Dendritic cell treated with granulocyte-macrophage colony-stimulating factor and Interleukin-4, amounts not matched to agents 40 ng/mL and 50 ng/mL, for 4 days (primary cell): ENCODE results near the gene CACNA1H.

Source experiments
- H3K27ac Mint-ChIP-seq: one replicate; pipeline ENCODE4 v1.8.0; 2022; ENCODE audit warnings: mild to moderate bottlenecking, mixed read lengths
- H3K27me3 Mint-ChIP-seq: one replicate; pipeline ENCODE4 v1.8.0; 2022; ENCODE audit warnings: mild to moderate bottlenecking, mixed read lengths
- H3K36me3 Mint-ChIP-seq: one replicate; pipeline ENCODE4 v1.8.0; 2022; ENCODE audit warnings: low read depth, mixed read lengths
- H3K4me1 Mint-ChIP-seq: one replicate; pipeline ENCODE4 v1.8.0; 2022; ENCODE audit warnings: low read depth, mixed read lengths
- H3K4me3 Mint-ChIP-seq: one replicate; pipeline ENCODE4 v1.8.0; 2022; ENCODE audit warnings: mild to moderate bottlenecking, moderate library complexity, mixed read lengths
- H3K9me3 Mint-ChIP-seq: one replicate; pipeline ENCODE4 v1.8.0; 2022; ENCODE audit warnings: mixed read lengths
- intact Hi-C: fragments of 100-400 bp; cut with micrococcal nuclease; formaldehyde crosslinking; loops from one replicate; pipeline ENCODE4 v1.15.0; 2022

Gene CACNA1H

DNA sequence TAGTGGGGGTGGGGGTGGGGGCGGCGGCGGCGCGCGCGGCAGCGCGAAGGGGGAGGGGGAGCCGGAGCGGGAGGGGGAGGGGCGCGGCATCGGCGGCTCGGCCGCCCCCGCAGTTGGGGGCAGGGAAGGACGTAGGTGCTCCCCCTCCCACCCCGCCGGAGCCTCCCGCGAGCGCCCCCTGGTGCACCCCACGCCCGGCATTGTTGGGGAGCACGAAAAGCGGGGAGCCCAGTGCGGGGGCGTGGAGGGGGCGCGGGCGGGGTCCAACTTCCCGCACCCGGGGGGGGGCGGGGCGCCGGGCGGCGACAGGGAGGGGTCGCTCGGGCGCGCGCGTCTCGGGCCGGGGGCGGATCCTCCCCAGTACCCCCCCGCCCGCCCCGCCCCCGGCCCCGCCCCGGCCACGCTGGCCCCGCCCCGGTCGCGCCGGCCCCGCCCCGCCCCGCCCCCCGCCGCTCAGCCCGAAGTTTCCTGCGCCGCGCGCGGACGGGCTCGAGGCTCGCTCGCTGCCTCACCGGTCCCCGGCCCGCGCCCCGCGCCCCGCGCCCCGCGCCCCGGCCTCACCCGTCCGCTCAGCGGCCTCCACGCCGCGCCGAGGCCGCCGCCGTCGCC, at the start of gene CACNA1H:
CACNA1H (plus strand) TSS at position 456 of the 609 bp plus-strand sequence. CDS start 632 bp downstream, outside the sequence.
- Mint-ChIP-seq H3K36me3 (no peaks in the 10 kb centered on the region), H3K27me3 (peaks cover 58% of the 10 kb centered on the region), H3K9me3 (no peaks in the 10 kb centered on the region), H3K27ac (no peak within 1 kb of the TSS), H3K4me3 (peak within 1 kb of the TSS; percentile 48), H3K4me1 (no peaks in the 10 kb centered on the region)
- intact Hi-C loops = no loop called here

DNA sequence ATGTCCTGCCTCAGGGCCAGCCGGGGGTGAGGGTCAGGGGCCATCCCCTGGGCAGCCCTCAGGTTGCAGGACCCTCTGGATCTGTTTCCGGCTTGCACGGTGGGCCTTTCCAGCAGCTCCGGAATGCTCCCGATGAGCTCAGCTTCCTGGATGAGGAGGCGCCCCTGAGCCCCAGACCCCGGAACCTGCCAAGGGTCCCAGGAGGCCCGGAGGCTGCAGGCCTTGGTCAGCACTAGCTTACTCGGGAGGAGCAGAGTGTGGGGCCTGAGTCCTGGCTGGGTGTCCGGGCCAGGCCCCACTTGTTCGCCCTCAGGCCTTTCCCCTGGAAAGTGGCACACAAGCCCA, 49.3 kb upstream of the CACNA1H start:
- no peaks in the 10 kb centered on the region for H3K4me1 Mint-ChIP-seq
- H3K9me3 Mint-ChIP-seq = no peaks in the 10 kb centered on the region
- H3K27me3 Mint-ChIP-seq = peaks cover 56% of the 10 kb centered on the region
- intact Hi-C loops = no loop called here
- H3K4me3 Mint-ChIP-seq = no peak overlapping the region
- H3K27ac Mint-ChIP-seq = no peak overlapping the region
- H3K36me3 Mint-ChIP-seq = no peaks in the 10 kb centered on the region

DNA sequence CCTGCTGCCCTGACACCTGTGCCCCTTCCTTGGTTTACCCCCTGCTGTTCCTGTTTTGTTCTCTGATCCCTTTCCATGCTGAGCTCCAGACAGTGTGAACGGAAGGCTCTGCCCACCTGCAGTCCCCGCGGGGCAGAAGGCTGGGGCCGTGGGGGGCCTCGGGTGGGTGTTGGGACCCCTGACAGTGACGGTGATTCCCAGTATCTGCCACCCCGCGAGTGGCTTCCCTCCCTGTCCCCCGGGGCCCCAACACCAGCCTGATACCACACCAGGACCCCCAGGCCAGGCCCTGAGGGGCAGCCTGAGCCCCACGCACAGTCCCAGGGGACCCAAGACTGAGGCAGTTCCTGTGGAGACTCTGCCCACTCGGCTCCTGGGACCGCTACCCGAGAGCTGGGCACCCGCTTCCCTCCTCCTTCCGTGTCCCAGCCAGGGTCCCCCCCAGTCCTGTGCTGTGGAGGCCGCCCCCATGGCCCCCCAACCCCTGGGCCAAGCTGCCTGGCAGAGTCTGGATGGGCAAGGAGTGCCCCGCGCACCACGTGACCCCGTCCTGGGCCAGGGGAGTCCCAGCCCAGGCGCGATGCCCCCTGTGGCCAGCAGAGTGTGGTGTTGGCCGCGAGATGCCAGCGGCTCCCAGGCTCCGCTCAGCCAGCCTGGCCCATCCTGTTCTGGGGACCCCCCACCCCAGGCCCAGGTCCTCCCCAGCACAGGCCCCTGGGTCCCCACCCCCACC, 46.9 kb upstream of the CACNA1H start:
- H3K27me3 Mint-ChIP-seq = peaks cover 42% of the 10 kb centered on the region
- no peak overlapping the region for H3K4me3 Mint-ChIP-seq
- no peaks in the 10 kb centered on the region for H3K9me3 Mint-ChIP-seq
- H3K27ac Mint-ChIP-seq = no peak overlapping the region
- intact Hi-C loops = no loop called here
- H3K4me1 Mint-ChIP-seq = no peaks in the 10 kb centered on the region
- H3K36me3 Mint-ChIP-seq = no peaks in the 10 kb centered on the region

DNA sequence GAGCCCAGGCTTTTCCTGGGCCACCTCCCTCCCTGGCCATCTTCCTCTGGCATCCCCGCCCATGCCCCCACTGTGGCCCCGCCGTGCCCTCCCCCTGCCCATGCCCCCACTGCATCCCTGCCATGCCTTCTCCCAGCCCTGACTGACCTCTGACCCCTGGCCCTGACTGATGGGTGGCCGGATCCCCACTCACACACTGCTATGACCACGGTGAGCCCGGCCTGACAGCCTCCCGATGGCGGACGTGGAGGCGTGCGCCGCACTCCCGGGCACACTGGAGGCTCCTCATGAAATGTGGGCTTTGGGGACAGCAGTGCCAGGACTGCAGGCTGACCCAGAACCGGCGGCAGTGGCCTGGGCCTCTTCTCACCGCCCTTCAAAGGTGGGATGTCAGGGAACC, 46.2 kb upstream of the CACNA1H start:
- no peaks in the 10 kb centered on the region for H3K4me1 Mint-ChIP-seq
- no peak overlapping the region for H3K4me3 Mint-ChIP-seq
- H3K27ac Mint-ChIP-seq = no peak overlapping the region
- no peaks in the 10 kb centered on the region for H3K36me3 Mint-ChIP-seq
- peaks cover 42% of the 10 kb centered on the region for H3K27me3 Mint-ChIP-seq
- intact Hi-C loops = no loop called here
- H3K9me3 Mint-ChIP-seq = no peaks in the 10 kb centered on the region

DNA sequence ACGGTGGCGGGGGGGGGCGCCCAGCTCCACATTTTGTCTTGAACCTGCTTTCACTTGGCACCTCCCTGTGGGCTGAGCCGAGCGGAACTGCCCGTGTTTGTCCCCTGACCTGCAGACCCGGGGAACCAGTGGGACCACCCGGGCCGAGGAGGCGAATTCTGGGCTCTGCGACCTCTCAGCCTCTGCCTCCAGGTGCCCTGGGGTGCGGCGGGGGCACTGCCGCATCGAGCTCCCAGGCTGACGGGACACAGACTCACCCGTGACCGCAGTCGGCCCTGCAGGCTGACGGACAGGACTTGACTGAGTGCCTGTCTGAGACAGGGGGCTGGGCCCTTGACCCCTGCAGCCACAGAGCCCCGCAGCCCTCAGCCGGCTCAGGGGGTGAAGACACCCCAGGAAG, 45.8 kb upstream of the CACNA1H start:
- no peak overlapping the region for H3K27ac Mint-ChIP-seq
- H3K4me3 Mint-ChIP-seq = no peak overlapping the region
- H3K27me3 Mint-ChIP-seq = peaks cover 43% of the 10 kb centered on the region
- no peaks in the 10 kb centered on the region for H3K4me1 Mint-ChIP-seq
- no peaks in the 10 kb centered on the region for H3K36me3 Mint-ChIP-seq
- intact Hi-C loops = no loop called here
- no peaks in the 10 kb centered on the region for H3K9me3 Mint-ChIP-seq

DNA sequence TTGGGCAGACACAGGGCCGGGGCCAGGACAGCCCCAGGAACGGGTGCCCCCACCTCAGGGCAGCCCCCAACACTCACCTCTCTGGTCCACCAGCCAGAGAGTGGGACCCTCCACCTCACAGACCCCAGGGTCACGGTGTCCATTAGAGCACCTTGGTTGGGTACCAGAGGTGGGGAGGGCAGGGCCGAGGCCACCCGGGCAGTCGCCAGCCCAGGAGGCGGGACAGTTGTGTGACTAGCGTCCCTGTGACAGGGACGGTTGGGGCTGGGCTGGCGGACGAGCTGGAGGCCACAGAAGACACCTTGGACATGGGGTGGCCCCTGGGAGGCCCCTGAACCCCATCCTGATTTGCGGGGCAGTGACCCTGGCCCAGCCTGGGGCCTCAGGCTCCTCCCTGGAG, 45.2 kb upstream of the CACNA1H start:
- no peaks in the 10 kb centered on the region for H3K4me1 Mint-ChIP-seq
- intact Hi-C loops = no loop called here
- H3K4me3 Mint-ChIP-seq = no peak overlapping the region
- no peaks in the 10 kb centered on the region for H3K9me3 Mint-ChIP-seq
- peaks cover 47% of the 10 kb centered on the region for H3K27me3 Mint-ChIP-seq
- H3K27ac Mint-ChIP-seq = no peak overlapping the region
- H3K36me3 Mint-ChIP-seq = no peaks in the 10 kb centered on the region

DNA sequence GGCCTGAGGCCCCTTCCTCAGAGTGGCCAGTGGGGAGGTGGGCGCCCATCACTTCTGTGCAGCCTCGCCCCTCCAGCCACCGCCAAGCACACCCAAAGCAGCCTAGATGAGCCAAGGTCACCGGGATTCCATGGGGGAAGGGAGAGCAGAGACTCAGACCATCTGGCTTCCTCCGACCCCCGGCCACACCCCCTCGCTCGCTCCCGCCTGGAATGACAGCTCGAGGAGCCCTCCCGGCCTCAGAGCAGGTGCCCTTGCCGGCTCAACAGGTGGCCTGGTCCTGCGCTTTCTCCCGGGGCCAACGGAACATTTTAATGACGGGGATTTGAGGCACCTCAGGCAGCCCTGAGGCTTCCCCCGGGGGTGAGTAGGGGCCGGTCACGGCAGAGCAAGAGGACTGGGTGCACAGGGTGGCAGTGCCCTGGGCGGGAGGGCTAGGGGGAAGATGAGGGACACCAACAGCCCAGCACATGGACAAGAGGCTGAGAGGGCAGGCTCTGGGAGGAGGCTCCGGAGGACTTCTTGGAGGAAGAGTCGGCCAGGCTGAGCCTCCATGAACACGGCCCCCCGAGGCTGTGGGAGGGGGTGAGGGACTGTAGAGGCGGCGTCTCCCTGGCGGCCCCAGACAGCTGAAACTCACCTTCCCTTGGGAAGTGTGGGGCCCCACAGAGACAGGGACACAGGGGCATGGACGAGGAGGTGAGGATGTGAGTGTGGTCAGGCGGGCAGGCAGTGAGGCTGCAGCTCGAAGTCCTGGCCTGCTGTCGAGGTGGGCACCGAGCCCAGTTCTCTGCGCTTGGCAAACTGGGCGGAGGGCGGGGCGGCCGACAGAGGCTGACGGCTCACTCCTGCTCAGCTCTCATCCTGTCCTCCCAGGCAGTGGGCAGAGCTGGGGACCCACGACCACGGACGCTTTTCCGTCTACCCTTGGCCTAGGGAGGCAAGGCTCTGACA, 44.3 kb upstream of the CACNA1H start:
- peaks cover 39% of the 10 kb centered on the region for H3K27me3 Mint-ChIP-seq
- H3K36me3 Mint-ChIP-seq = no peaks in the 10 kb centered on the region
- no peaks in the 10 kb centered on the region for H3K9me3 Mint-ChIP-seq
- H3K27ac Mint-ChIP-seq = no peak overlapping the region
- H3K4me1 Mint-ChIP-seq = no peaks in the 10 kb centered on the region
- no peak overlapping the region for H3K4me3 Mint-ChIP-seq
- intact Hi-C loops = no loop called here

DNA sequence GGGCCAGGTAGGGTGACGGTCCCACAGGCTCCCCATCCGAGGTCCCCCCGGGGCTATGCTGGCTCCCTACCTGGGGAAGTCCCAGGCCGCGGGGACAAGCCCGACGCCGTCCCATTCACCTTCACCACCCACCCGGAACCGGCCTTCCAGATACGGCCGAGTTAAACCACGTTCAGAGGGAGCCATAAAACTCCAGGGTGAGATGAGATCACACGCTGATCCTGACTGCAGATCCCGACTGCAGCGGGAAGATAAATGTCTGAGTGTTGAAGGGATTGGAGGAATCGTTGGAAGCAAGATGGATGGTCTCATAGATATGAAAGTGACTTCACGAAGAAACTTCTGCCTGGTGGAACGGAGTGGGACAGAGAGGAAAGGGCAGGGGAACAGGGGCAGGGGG, 43.3 kb upstream of the CACNA1H start:
- H3K27me3 Mint-ChIP-seq = peaks cover 29% of the 10 kb centered on the region
- intact Hi-C loops = no loop called here
- H3K27ac Mint-ChIP-seq = no peak overlapping the region
- H3K36me3 Mint-ChIP-seq = no peaks in the 10 kb centered on the region
- H3K4me3 Mint-ChIP-seq = no peak overlapping the region
- no peaks in the 10 kb centered on the region for H3K4me1 Mint-ChIP-seq
- no peaks in the 10 kb centered on the region for H3K9me3 Mint-ChIP-seq

DNA sequence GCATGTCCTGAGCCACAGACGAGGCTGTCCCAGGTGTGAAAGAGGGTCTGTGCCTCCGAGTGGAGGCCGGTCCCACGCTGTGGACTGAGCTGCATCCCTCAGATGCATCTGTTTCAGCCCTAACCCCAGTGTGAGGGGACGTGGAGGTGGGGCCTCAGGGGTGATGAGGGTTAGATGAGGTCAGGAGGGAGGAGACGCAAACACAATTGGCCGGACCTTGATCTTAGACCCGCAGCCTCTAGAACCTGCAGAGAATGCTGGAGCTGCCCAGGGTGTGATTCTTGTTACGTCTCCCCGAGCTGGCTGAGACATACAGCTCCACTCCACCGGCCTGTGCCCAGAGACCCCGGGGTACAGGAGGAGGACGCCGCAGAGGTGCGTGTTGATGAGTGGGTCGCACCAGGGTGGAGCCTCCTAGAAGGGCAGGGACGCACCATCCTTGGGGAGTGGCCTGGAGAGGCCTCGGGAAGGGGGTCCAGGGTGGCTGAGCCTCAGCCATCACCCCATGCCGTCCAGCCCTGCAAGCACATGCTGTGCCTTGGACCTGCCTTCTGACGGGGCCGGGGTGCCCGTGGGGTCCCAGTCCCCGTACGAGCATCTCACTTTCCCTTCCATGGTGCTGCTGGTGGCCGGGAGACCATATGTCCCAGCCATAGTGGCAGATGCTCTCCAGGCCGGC, 40.3 kb upstream of the CACNA1H start:
- peaks cover 11% of the 10 kb centered on the region for H3K27me3 Mint-ChIP-seq
- no peaks in the 10 kb centered on the region for H3K9me3 Mint-ChIP-seq
- H3K4me3 Mint-ChIP-seq = no peak overlapping the region
- H3K27ac Mint-ChIP-seq = no peak overlapping the region
- H3K36me3 Mint-ChIP-seq = no peaks in the 10 kb centered on the region
- H3K4me1 Mint-ChIP-seq = no peaks in the 10 kb centered on the region
- intact Hi-C loops = no loop called here

DNA sequence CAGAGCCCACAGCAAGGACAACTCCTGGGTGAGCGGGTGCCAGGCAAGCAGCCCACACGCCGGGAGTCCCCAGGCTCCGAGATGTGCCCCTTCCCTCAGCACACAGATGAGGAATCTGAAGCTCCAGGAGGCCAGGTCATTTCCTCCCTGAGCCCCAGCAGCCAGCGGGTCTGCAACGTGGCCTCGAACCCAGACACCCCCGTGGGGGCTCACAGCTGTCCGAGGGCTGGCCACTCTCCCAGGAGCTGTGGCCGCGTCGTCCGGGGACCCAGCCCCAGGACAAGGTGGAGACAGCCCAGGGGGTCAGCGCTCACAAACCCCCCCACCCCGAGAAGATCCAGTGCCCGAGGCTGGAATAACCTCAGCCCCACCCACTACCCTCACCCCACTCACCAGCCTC, 39.4 kb upstream of the CACNA1H start:
- peaks cover 9% of the 10 kb centered on the region for H3K27me3 Mint-ChIP-seq
- H3K4me3 Mint-ChIP-seq = no peak overlapping the region
- no peaks in the 10 kb centered on the region for H3K36me3 Mint-ChIP-seq
- no peaks in the 10 kb centered on the region for H3K4me1 Mint-ChIP-seq
- no peak overlapping the region for H3K27ac Mint-ChIP-seq
- H3K9me3 Mint-ChIP-seq = no peaks in the 10 kb centered on the region
- intact Hi-C loops = no loop called here

DNA sequence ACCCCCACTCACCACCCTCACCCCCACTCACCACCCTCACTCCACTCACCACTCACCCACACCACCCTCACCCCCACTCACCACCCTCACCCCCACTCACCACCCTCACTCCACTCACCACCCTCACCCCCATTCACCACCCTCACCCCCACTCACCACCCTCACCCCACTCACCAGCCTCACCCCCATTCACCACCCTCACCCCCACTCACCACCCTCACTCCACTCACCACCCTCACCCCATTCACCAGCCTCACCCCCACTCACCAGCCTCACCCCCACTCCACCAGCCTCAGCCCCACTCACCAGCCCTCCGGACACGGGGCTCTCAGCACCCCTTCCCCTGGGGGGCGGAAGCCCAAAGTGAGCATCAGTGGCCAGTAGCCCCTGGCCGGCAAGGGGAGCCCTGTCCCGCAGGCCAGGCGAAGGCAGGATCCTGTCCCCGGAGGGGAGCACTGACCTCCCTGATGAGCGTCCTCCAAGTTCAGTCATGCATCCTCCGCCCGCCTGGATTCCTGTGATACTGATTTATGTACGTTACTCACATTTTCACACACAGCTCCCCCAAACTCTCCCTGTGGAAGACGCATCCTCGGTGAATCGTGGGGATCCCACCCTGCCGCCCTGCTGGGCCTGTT, 38.9 kb upstream of the CACNA1H start:
- H3K4me1 Mint-ChIP-seq = no peaks in the 10 kb centered on the region
- peaks cover 5% of the 10 kb centered on the region for H3K27me3 Mint-ChIP-seq
- intact Hi-C loops = no loop called here
- no peak overlapping the region for H3K4me3 Mint-ChIP-seq
- H3K36me3 Mint-ChIP-seq = no peaks in the 10 kb centered on the region
- no peaks in the 10 kb centered on the region for H3K9me3 Mint-ChIP-seq
- no peak overlapping the region for H3K27ac Mint-ChIP-seq

DNA sequence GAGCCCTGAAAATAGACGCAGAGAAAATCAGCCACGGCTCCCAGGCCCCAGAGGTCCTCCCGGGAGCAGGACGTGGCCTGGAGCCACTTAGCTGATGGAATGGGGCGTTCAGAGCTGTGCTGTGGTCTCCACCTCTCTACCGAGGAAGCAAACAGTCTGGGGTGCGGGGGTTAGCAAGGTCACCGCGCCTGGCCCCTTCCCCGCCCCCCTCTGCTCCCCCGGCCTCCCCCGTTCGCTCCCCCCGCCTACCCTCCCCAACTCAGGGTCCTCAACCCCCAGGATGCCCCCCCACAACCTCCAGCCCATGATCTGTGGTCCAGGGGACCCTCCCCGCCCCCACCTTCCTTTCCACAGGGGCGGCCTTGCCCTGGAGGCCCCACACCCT, 36.2 kb upstream of the CACNA1H start:
- Mint-ChIP-seq H3K9me3 (no peaks in the 10 kb centered on the region), H3K27ac (no peak overlapping the region), H3K27me3 (peaks cover 5% of the 10 kb centered on the region), H3K36me3 (no peaks in the 10 kb centered on the region), H3K4me1 (no peaks in the 10 kb centered on the region), H3K4me3 (no peak overlapping the region)
- intact Hi-C loops = no loop called here

DNA sequence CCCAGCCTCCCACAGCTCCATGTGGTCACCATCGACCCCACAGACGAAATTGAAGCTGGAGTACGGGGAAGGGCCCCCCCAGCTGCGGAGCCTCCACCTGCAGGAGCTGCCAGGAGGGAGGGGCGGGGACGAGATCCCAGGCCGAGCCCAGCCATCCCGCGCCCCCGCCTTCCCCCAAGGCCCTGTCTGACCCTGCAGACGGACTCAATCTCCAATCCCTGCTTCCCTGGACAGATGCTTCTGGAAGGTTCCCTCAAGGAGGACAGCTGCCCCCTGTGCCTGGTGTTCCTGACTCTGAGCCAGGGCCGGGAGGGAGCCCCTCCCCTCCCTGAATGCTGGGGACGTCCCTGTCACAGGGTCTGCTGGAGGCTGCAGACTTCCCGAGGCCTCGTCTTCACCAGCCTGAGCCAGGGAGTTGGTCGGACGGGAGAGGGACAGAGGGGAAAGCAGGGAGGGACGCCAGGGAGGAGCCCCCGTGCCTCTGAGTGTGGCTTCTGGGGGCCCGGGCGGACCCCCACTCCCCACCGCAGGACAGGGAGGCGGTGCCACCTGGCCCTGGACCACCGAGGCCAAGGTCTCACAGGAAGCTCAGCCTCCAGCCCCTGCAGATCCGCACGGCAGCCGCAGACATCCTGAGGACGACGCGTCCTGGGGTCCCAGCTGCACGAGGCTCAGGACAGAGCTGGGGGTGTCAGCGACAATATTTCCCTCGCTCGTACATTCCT, 35.6 kb upstream of the CACNA1H start:
- no peak overlapping the region for H3K4me3 Mint-ChIP-seq
- no peak overlapping the region for H3K27ac Mint-ChIP-seq
- intact Hi-C loops = no loop called here
- H3K27me3 Mint-ChIP-seq = peaks cover 1% of the 10 kb centered on the region
- no peaks in the 10 kb centered on the region for H3K9me3 Mint-ChIP-seq
- no peaks in the 10 kb centered on the region for H3K36me3 Mint-ChIP-seq
- H3K4me1 Mint-ChIP-seq = no peaks in the 10 kb centered on the region
